Anterior cingulate cortex (tissue), 58 donors: ENCODE results near the gene PRTFDC1.

ENCODE experiments used
- DNase-seq, 58 donors: peaks; one replicate each; lab custom pipeline; 2025; lab: John Stamatoyannopoulos, UW

The PRTFDC1 gene

GRCh38 chr10:24813856-24814255, 138.6 kb downstream of the PRTFDC1 start:
- DNase-seq: no peak

DNA sequence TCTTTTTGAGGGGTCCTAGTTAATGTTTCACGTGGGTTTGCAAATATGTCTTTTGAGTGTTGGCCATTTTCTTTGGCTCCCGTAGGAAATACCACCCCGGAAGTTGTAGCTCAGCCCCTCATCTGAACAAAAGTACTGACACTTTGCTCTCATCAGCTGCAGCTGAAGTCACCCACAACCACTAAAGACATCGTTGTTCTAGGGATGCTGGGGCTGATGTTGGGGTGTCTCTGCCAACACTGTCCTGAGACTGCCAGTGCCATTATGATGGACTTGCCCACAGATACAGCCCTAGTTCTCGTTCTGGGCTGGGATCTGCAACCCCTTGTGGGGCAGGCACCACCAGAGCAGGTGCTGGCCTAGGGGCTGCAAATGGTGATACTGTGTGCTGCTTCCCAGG, 146.1 kb downstream of the PRTFDC1 start:
- DNase-seq: peak in 32 of 58 donors; percentile 9 to 82 (median 32)

- DNase-seq: no peak
These were observed 147.4 kb downstream of the PRTFDC1 start for GRCh38 chr10:24804956-24805355.

DNA sequence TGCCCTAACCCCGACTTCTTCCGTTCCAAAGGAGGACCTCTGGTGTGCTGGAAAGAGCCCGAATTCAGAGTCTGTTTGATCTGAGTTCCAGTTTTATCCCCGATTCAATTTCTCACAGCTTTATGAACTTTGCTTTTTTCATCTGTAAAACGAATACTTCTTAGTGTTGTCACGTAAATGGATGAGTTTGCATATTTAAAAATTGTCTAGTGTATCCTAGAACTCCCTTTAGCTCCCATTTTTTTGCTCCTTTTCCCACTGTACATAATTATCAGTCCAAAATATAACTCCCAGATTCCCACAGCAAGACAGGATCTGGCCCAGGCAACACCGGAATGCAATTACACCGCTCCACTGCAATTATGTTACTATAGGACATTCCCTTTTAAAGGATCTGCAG, 148.0 kb downstream of the PRTFDC1 start:
- DNase-seq: no peak

- no peak for DNase-seq
These were observed 150.0 kb downstream of the PRTFDC1 start for GRCh38 chr10:24802378-24802777.

- no peak for DNase-seq
These were observed 151.5 kb downstream of the PRTFDC1 start for GRCh38 chr10:24800861-24801260.
